ENCODE data around the gene CEP350. TPM values are rescaled to one million over a fixed set of nuclear protein-coding genes. Genes with fewer than 3 reads are reported as not detected.

CEP350 gene
- total and polyA plus RNA-seq, 2 donors from 2014 or later: 2.8 to 46.5 TPM

- H3K4me3 ChIP-seq (ENCODE audit: low read length in 3 of 3): no peak overlapping the region
- TF ChIP-seq CTCF (IDR thresholded peaks at IDR 0.05; ENCODE audit: borderline replicate concordance, extremely low read depth, insufficient read depth): no peak
- H3K9ac ChIP-seq (ENCODE audit: low read length in 3 of 3): no peak overlapping the region
- FAIRE-seq: no peak
- no peaks in the 10 kb centered on the region for H3K27me3 ChIP-seq (ENCODE audit: control insufficient read depth, insufficient read depth, low read length)
- no peaks in the 10 kb centered on the region for H3K36me3 ChIP-seq (ENCODE audit: control insufficient read depth in 2 of 3, insufficient read depth in 3 of 3, low read length in 3 of 3)
- H3K27ac ChIP-seq (ENCODE audit: low read depth in 2 of 2, low read length in 2 of 2): no peak overlapping the region
- H3K9me3 ChIP-seq (ENCODE audit: control insufficient read depth in 2 of 3, insufficient read depth in 1 of 3, low read length in 3 of 3): no peaks in the 10 kb centered on the region
- DNase-seq: no peak
- intact Hi-C loops (cut with DNase I): no loop called here
- H3K4me1 ChIP-seq (ENCODE audit: control insufficient read depth in 2 of 3, insufficient read depth in 2 of 3, low read depth in 1 of 3, low read length in 3 of 3): no peaks in the 10 kb centered on the region
Observed at GRCh38 chr1:180136331-180136967, 181.8 kb downstream of the CEP350 start.

GRCh38 chr1:180136968-180137356 lies 182.4 kb downstream of the CEP350 start:
- Histone ChIP-seq H3K36me3 (ENCODE audit: control insufficient read depth in 2 of 3, insufficient read depth in 3 of 3, low read length in 3 of 3) (no peaks in the 10 kb centered on the region), H3K4me1 (ENCODE audit: control insufficient read depth in 2 of 3, insufficient read depth in 2 of 3, low read depth in 1 of 3, low read length in 3 of 3) (no peaks in the 10 kb centered on the region), H3K27ac (ENCODE audit: low read depth in 2 of 2, low read length in 2 of 2) (no peak overlapping the region), H3K9me3 (ENCODE audit: control insufficient read depth in 2 of 3, insufficient read depth in 1 of 3, low read length in 3 of 3) (no peaks in the 10 kb centered on the region), H3K27me3 (ENCODE audit: control insufficient read depth, insufficient read depth, low read length) (no peaks in the 10 kb centered on the region), H3K9ac (ENCODE audit: low read length in 3 of 3) (no peak overlapping the region), H3K4me3 (ENCODE audit: low read length in 3 of 3) (no peak overlapping the region)
- TF ChIP-seq CTCF (IDR thresholded peaks at IDR 0.05; ENCODE audit: borderline replicate concordance, extremely low read depth, insufficient read depth): no peak
- DNase-seq (no peak), FAIRE-seq (no peak)
- intact Hi-C loops (cut with DNase I): no loop called here

GRCh38 chr1:180137776-180138175 lies 183.2 kb downstream of the CEP350 start:
- no peaks in the 10 kb centered on the region for H3K9me3 ChIP-seq (ENCODE audit: control insufficient read depth in 2 of 3, insufficient read depth in 1 of 3, low read length in 3 of 3)
- H3K27me3 ChIP-seq (ENCODE audit: control insufficient read depth, insufficient read depth, low read length): no peaks in the 10 kb centered on the region
- no peak overlapping the region for H3K4me3 ChIP-seq (ENCODE audit: low read length in 3 of 3)
- no peaks in the 10 kb centered on the region for H3K4me1 ChIP-seq (ENCODE audit: control insufficient read depth in 2 of 3, insufficient read depth in 2 of 3, low read depth in 1 of 3, low read length in 3 of 3)
- FAIRE-seq: no peak
- no peak for TF ChIP-seq CTCF (IDR thresholded peaks at IDR 0.05; ENCODE audit: borderline replicate concordance, extremely low read depth, insufficient read depth)
- intact Hi-C loops (cut with DNase I): no loop called here
- H3K9ac ChIP-seq (ENCODE audit: low read length in 3 of 3): no peak overlapping the region
- H3K36me3 ChIP-seq (ENCODE audit: control insufficient read depth in 2 of 3, insufficient read depth in 3 of 3, low read length in 3 of 3): no peaks in the 10 kb centered on the region
- no peak overlapping the region for H3K27ac ChIP-seq (ENCODE audit: low read depth in 2 of 2, low read length in 2 of 2)
- DNase-seq: no peak

Measured in kidney (tissue), 14 donors.